A549 (cell line): ENCODE data around the gene YLPM1. TPM values are rescaled to one million over a fixed set of nuclear protein-coding genes. Genes with fewer than 3 reads are reported as not detected.

Experiments
- ATAC-seq, 2 experiments: fragments of 200-7000 bp in 1 of 2; fragments of >200 bp in 1 of 2; cut with Nextera tagmentation in 1 of 2; cut with Tn5 transposase in 1 of 2; 3 replicates each; pipeline versions ENCODE4 v1.8.0 to v1.9.1; 2018 to 2020; ENCODE audit warnings: mild to moderate bottlenecking in 1 of 2, moderate library complexity in 1 of 2
- CTCF ChIA-PET: fragments of 300-600 bp; sonication (Branson Sonifier 250); formaldehyde crosslinking; extraction: SDS; loops from one replicate; lab custom pipeline; 2021; ENCODE audit warnings: antibody characterized with exemption, inconsistent platforms; lab: Yijun Ruan, JAX
- POLR2A ChIA-PET: fragments of 350-600 bp; formaldehyde crosslinking; extraction: SDS; loops from one replicate; lab custom pipeline; 2021; ENCODE audit warnings: antibody characterized with exemption, inconsistent platforms; lab: Yijun Ruan, JAX
- DNase-seq, 2 experiments: peaks; one replicate each; pipeline versions ENCODE4 v3.0.0 to v3.0.0-alpha.2; 2011 to 2016; ENCODE audit warnings: low read depth in 1 of 2, low spot score in 1 of 2
- FAIRE-seq: peaks from 2 replicates; lab custom pipeline; 2011; peaks lifted over from hg19 to GRCh38; lab: Jason Lieb, UNC
- H3K27ac ChIP-seq, 2 experiments: fragments of >200 bp; sonication (Bioruptor Twin); formaldehyde crosslinking; 3 replicates each; pipeline ENCODE4 v1.5.1; 2016 to 2017
- H3K4me1 ChIP-seq: fragments of >200 bp; sonication (Bioruptor Twin); formaldehyde crosslinking; 3 replicates; pipeline ENCODE4 v1.6.1; 2016
- H3K4me2 ChIP-seq: fragments of >200 bp; sonication (Bioruptor Twin); formaldehyde crosslinking; 3 replicates; pipeline ENCODE4 v1.6.1; 2016
- H3K4me3 ChIP-seq: fragments of >200 bp; sonication (Bioruptor Twin); formaldehyde crosslinking; 3 replicates; pipeline ENCODE4 v1.5.1; 2016
- H3K9me3 ChIP-seq: fragments of >200 bp; sonication (Bioruptor Twin); formaldehyde crosslinking; 3 replicates; pipeline ENCODE4 v1.6.1; 2016
- CBX8 ChIP-seq: fragments of 200-600 bp; sonication (generic); IDR thresholded peaks from 2 replicates; pipeline ENCODE4 v1.6.1; 2016
- EHMT2 ChIP-seq: fragments of 200-600 bp; sonication (generic); IDR thresholded peaks from 2 replicates; pipeline ENCODE4 v1.6.1; 2016; ENCODE audit warnings: antibody characterized with exemption, low read depth, mild to moderate bottlenecking, moderate library complexity
- EP300 ChIP-seq, 2 experiments: fragments of >200 bp; sonication (Bioruptor Twin); formaldehyde crosslinking; IDR thresholded peaks; 2 replicates in 1 of 2; 3 replicates in 1 of 2; pipeline ENCODE4 v1.6.1; 2016 to 2017
- ESRRA ChIP-seq: fragments of 150-350 bp; IDR thresholded peaks from 2 replicates; pipeline ENCODE4 v1.6.1; 2014; ENCODE audit warnings: mild to moderate bottlenecking, low read length, borderline replicate concordance
- FOXS1 ChIP-seq: fragments of 250-450 bp; sonication (Bioruptor Pico); IDR thresholded peaks from 2 replicates; pipeline ENCODE4 v1.5.0; 2020; ENCODE audit warnings: mild to moderate bottlenecking, moderate library complexity
- GATA3 ChIP-seq: IDR thresholded peaks from 2 replicates; pipeline ENCODE4 v1.6.1; 2012; ENCODE audit warnings: borderline replicate concordance
- HDAC2 ChIP-seq: fragments of 200-600 bp; sonication (generic); IDR thresholded peaks from 2 replicates; pipeline ENCODE4 v1.6.1; 2016
- HOXA7 ChIP-seq: fragments of 250-450 bp; sonication (Bioruptor Pico); IDR thresholded peaks from 2 replicates; pipeline ENCODE4 v1.5.0; 2020; ENCODE audit warnings: mild to moderate bottlenecking, moderate library complexity
- HOXB13 ChIP-seq: fragments of 250-450 bp; sonication (Bioruptor Pico); IDR thresholded peaks from 2 replicates; pipeline ENCODE4 v1.5.0; 2020; ENCODE audit warnings: low read depth, mild to moderate bottlenecking, moderate library complexity
- JUN ChIP-seq, 2 experiments: fragments of >200 bp; sonication (Bioruptor Twin); formaldehyde crosslinking; IDR thresholded peaks; 2 replicates in 1 of 2; 3 replicates in 1 of 2; pipeline ENCODE4 v1.6.1; 2016 to 2017
- KDM5A ChIP-seq: fragments of 200-600 bp; sonication (generic); IDR thresholded peaks from 2 replicates; pipeline ENCODE4 v1.6.1; 2016; ENCODE audit warnings: antibody characterized with exemption, mild to moderate bottlenecking
- MAFK ChIP-seq: fragments of 450-650 bp; IDR thresholded peaks from 2 replicates; pipeline ENCODE4 v1.6.1; 2014; ENCODE audit not compliant: partially characterized antibody
- NPAS2 ChIP-seq: fragments of 250-450 bp; sonication (Bioruptor Pico); IDR thresholded peaks from 2 replicates; pipeline ENCODE4 v1.8.0; 2022; ENCODE audit warnings: mild to moderate bottlenecking, moderate library complexity, borderline replicate concordance
- NR3C1 ChIP-seq: fragments of >200 bp; sonication (Bioruptor Twin); formaldehyde crosslinking; IDR thresholded peaks from 3 replicates; pipeline ENCODE4 v1.6.1; 2017
- POLR2A ChIP-seq: IDR thresholded peaks from 2 replicates; pipeline ENCODE4 v1.6.1; 2012; ENCODE audit warnings: mild to moderate bottlenecking, low read length
- RARB ChIP-seq: fragments of 250-450 bp; sonication (Bioruptor Pico); IDR thresholded peaks from 2 replicates; pipeline ENCODE4 v1.8.0; 2021; ENCODE audit warnings: mild to moderate bottlenecking, moderate library complexity
- RNF2 ChIP-seq: fragments of 200-600 bp; sonication (generic); IDR thresholded peaks from 2 replicates; pipeline ENCODE4 v1.6.1; 2016; ENCODE audit warnings: low read depth, mild to moderate bottlenecking, antibody characterized with exemption, moderate library complexity, borderline replicate concordance
- TFCP2L1 ChIP-seq: fragments of 250-450 bp; sonication (Bioruptor Pico); IDR thresholded peaks from 2 replicates; pipeline ENCODE4 v1.5.0; 2021; ENCODE audit warnings: mild to moderate bottlenecking
- TP53 ChIP-seq: fragments of 250-450 bp; sonication (Bioruptor Pico); IDR thresholded peaks from 2 replicates; pipeline ENCODE4 v1.5.0; 2021; ENCODE audit warnings: mild to moderate bottlenecking, moderate library complexity
- ZFP36 ChIP-seq: fragments of 450-650 bp; IDR thresholded peaks from 2 replicates; pipeline ENCODE4 v1.6.1; 2014; ENCODE audit warnings: borderline replicate concordance; ENCODE audit not compliant: partially characterized antibody
- ZNF302 ChIP-seq: fragments of 250-450 bp; sonication (Bioruptor Pico); IDR thresholded peaks from 2 replicates; pipeline ENCODE4 v1.9.0; 2021; ENCODE audit warnings: inconsistent platforms, mild to moderate bottlenecking, moderate library complexity
- ZSCAN20 ChIP-seq: fragments of 250-450 bp; sonication (Bioruptor Pico); IDR thresholded peaks from 2 replicates; pipeline ENCODE4 v1.8.0; 2022; ENCODE audit warnings: mild to moderate bottlenecking, moderate library complexity
- WGBS: methylation state at CpG from one replicate; pipeline ENCODE4 v1.1.6; 2017; ENCODE audit errors: missing lambda C conversion rate; 5-methylcytosine and 5-hydroxymethylcytosine counted together
- polyA plus RNA-seq, 4 experiments: library from polyadenylated mRNA; depleted of rRNA in 3 of 4; stranded (reverse); fragments of >200 nt; fragmentation: RNase III in 1 of 4; extraction: RNeasy Plus Mini Kit Qiagen cat#74134 plus additional on column Dnase treatment in 1 of 4; gene quantifications; 2 replicates in 3 of 4; 3 replicates in 1 of 4; pipeline ENCODE4 v1.2.3, GENCODE V29; 2011 to 2017
- TF ChIP-seq, protein P1 (sequence below): IDR thresholded peaks from 2 replicates; pipeline ENCODE4 v1.6.1; 2012; ENCODE audit warnings: low read depth, borderline replicate concordance
- TF ChIP-seq, protein P2 (sequence below): fragments of 250-450 bp; sonication (Bioruptor Pico); IDR thresholded peaks from 2 replicates; pipeline ENCODE4 v1.5.0; 2021; ENCODE audit warnings: mild to moderate bottlenecking, moderate library complexity, borderline replicate concordance
- TF ChIP-seq, protein P3 (sequence below): fragments of >200 bp; sonication (Bioruptor Twin); formaldehyde crosslinking; IDR thresholded peaks from 2 replicates; pipeline ENCODE4 v1.6.1; 2016
- TF ChIP-seq, protein P4 (sequence below): fragments of >200 bp; sonication (Bioruptor Twin); formaldehyde crosslinking; IDR thresholded peaks from 3 replicates; pipeline ENCODE4 v1.5.1; 2016
- TF ChIP-seq, protein P5 (sequence below): IDR thresholded peaks from 2 replicates; pipeline ENCODE4 v1.6.1; 2012
- TF ChIP-seq, protein P6 (sequence below): fragments of 450-650 bp; IDR thresholded peaks from 2 replicates; pipeline ENCODE4 v1.6.1; 2014; ENCODE audit warnings: antibody characterized with exemption

YLPM1 gene
- polyA plus RNA-seq, 2 of the 4 experiments (the other 2 are of a cell fraction) = 20.3 to 37.8 TPM

DNA sequence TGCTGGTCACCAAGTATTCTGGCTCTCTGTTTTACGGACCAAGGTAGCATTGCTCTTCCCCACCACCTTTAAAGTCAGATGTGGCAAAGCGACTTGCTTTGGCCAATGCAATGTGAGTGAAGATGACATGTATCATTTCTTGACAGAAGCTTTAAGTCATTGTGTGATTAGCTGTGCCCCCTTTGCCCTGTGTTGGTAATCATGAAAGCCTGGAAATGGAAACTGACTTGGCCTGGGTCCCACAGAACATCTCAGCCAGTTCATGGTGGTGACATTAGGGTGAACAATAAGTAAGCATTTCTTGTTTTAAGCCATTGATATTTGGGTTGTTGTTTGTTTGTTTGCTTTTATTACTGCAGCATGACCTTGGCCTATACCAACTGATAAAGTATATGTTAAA is 15.9 kb upstream of the YLPM1 start (continued):
- TF ChIP-seq, protein P1, sequence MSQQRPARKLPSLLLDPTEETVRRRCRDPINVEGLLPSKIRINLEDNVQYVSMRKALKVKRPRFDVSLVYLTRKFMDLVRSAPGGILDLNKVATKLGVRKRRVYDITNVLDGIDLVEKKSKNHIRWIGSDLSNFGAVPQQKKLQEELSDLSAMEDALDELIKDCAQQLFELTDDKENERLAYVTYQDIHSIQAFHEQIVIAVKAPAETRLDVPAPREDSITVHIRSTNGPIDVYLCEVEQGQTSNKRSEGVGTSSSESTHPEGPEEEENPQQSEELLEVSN = no peak

DNA sequence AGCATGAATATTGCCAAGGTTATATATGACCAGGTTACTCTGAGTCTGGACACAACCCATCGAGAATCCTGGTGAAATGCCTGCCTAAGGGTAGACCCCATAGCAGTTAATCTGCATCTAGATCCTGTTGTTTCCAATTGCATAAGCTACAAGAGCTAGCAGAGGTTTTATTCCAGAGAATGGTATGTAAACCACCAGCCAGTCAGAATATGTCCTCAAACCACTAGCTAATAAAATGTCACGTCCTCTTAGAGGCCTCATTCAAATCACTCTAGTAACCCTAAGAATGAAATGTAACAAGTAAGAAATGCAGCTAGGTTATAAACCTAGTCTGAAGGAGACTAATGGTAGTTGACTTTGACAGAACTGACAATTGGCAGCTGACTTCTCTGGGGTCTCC is 9.0 kb upstream of the YLPM1 start:
- Histone ChIP-seq H3K9me3 (peaks cover 15% of the 10 kb centered on the region; the same call in 2 of the 3 replicates), H3K4me2 (no peak overlapping the region), H3K27ac (no peak overlapping the region), H3K4me3 (no peak overlapping the region), H3K4me1 (no peaks in the 10 kb centered on the region)
- DNase-seq = no peak
- no peak for TF ChIP-seq ZNF302 (CRISPR knock-in tag)
- TF ChIP-seq KDM5A = no peak
- TF ChIP-seq FOXS1 = no peak
- TF ChIP-seq ZSCAN20 (CRISPR knock-in tag) = no peak
- TF ChIP-seq, protein P2, sequence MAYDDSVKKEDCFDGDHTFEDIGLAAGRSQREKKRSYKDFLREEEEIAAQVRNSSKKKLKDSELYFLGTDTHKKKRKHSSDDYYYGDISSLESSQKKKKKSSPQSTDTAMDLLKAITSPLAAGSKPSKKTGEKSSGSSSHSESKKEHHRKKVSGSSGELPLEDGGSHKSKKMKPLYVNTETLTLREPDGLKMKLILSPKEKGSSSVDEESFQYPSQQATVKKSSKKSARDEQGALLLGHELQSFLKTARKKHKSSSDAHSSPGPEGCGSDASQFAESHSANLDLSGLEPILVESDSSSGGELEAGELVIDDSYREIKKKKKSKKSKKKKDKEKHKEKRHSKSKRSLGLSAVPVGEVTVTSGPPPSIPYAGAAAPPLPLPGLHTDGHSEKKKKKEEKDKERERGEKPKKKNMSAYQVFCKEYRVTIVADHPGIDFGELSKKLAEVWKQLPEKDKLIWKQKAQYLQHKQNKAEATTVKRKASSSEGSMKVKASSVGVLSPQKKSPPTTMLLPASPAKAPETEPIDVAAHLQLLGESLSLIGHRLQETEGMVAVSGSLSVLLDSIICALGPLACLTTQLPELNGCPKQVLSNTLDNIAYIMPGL (CRISPR knock-in tag) = no peak
- TF ChIP-seq TFCP2L1 (CRISPR knock-in tag) = no peak
- TF ChIP-seq JUN (IDR thresholded peaks at IDR 0.05) = no peak
- TF ChIP-seq POLR2A = no peak
- TF ChIP-seq EHMT2 = no peak
- no peak for TF ChIP-seq GATA3
- no peak for TF ChIP-seq TP53 (CRISPR knock-in tag)
- TF ChIP-seq, protein P3, sequence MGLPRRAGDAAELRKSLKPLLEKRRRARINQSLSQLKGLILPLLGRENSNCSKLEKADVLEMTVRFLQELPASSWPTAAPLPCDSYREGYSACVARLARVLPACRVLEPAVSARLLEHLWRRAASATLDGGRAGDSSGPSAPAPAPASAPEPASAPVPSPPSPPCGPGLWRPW = no peak
- ChIA-PET POLR2A (no interaction called here), CTCF (interaction anchor here (1.0 to 2.0 kb wide), 3 partner anchors 9 to 142 kb away, joined by 3 to 9 read pairs (median 5); partner anchors contain the start of genes LTBP2 and YLPM1)
- no peak for FAIRE-seq
- 22% methylated on average over 2 of the region's 2 CpGs for WGBS
- no peak for ATAC-seq

DNA sequence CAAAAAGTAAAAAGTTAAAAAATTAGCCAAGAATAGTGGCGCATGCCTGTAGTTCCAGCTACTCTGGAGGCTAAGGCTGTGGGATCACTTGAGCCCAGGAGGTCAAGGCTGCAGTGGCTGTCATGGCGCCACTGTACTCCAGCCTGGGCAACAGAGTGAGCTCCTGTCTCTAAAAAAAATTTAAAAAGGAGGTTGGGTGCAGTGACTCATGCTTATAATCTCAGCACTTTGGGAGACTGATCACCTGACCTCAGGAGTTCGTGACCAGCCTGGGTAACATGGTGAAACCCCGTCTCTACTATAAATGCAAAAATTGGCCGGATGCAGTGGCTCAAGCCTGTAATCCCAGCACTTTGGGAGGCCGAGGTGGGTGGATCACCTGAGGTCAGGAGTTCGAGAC is 8.2 kb upstream of the YLPM1 start:
- TF ChIP-seq, protein P4, sequence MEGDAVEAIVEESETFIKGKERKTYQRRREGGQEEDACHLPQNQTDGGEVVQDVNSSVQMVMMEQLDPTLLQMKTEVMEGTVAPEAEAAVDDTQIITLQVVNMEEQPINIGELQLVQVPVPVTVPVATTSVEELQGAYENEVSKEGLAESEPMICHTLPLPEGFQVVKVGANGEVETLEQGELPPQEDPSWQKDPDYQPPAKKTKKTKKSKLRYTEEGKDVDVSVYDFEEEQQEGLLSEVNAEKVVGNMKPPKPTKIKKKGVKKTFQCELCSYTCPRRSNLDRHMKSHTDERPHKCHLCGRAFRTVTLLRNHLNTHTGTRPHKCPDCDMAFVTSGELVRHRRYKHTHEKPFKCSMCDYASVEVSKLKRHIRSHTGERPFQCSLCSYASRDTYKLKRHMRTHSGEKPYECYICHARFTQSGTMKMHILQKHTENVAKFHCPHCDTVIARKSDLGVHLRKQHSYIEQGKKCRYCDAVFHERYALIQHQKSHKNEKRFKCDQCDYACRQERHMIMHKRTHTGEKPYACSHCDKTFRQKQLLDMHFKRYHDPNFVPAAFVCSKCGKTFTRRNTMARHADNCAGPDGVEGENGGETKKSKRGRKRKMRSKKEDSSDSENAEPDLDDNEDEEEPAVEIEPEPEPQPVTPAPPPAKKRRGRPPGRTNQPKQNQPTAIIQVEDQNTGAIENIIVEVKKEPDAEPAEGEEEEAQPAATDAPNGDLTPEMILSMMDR = no peak
- TF ChIP-seq NPAS2 (CRISPR knock-in tag) (no peak), EHMT2 (no peak), RARB (CRISPR knock-in tag) (no peak), CBX8 (no peak), HDAC2 (no peak), NR3C1 (no peak), MAFK (no peak), HOXB13 (CRISPR knock-in tag) (no peak), FOXS1 (no peak), EP300 (IDR thresholded peaks at IDR 0.05) (no peak), RNF2 (no peak), HOXA7 (no peak), ESRRA (no peak), ZFP36 (no peak)
- TF ChIP-seq, protein P5, sequence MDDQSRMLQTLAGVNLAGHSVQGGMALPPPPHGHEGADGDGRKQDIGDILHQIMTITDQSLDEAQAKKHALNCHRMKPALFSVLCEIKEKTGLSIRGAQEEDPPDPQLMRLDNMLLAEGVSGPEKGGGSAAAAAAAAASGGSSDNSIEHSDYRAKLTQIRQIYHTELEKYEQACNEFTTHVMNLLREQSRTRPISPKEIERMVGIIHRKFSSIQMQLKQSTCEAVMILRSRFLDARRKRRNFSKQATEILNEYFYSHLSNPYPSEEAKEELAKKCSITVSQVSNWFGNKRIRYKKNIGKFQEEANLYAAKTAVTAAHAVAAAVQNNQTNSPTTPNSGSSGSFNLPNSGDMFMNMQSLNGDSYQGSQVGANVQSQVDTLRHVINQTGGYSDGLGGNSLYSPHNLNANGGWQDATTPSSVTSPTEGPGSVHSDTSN = no peak
- TF ChIP-seq, protein P3 = no peak
- TF ChIP-seq, protein P6, sequence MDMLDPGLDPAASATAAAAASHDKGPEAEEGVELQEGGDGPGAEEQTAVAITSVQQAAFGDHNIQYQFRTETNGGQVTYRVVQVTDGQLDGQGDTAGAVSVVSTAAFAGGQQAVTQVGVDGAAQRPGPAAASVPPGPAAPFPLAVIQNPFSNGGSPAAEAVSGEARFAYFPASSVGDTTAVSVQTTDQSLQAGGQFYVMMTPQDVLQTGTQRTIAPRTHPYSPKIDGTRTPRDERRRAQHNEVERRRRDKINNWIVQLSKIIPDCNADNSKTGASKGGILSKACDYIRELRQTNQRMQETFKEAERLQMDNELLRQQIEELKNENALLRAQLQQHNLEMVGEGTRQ = no peak
- peaks cover 15% of the 10 kb centered on the region; the same call in 2 of the 3 replicates for H3K9me3 ChIP-seq
- 58% methylated on average over 7 of the region's 7 CpGs for WGBS
- no peak overlapping the region for H3K27ac ChIP-seq
- FAIRE-seq (no peak), ATAC-seq (no peak), DNase-seq (no peak)
- no peaks in the 10 kb centered on the region for H3K4me1 ChIP-seq
- ChIA-PET CTCF (interaction anchor here (1.6 kb wide), 1 partner anchor 30 kb away, joined by 3 read pairs; no protein-coding TSS in a partner anchor), POLR2A (no interaction called here)
- H3K4me2 ChIP-seq = no peak overlapping the region
- no peak overlapping the region for H3K4me3 ChIP-seq
